PC-3 (cell line): ENCODE results near the gene PUS7.
"Not testable (repeated sequence)": the region's sequence is repeated elsewhere in the genome, so short reads cannot be mapped to it uniquely, and the experiment has no call there.

Source experiments
- EZH2 ChIP-seq: fragments of 300-600 bp; sonication (generic); IDR thresholded peaks from one replicate; pipeline ENCODE4 v1.6.1; 2017; ENCODE audit warnings: antibody characterized with exemption, mild to moderate bottlenecking, low read length; ENCODE audit not compliant: unreplicated experiment
- TF ChIP-seq, protein P1 (sequence below): fragments of 300-600 bp; sonication (generic); conservative IDR thresholded peaks from 2 replicates; pipeline ENCODE4 v1.5.1; 2017; ENCODE audit warnings: antibody characterized with exemption, low read depth, mild to moderate bottlenecking, low read length

DNA sequence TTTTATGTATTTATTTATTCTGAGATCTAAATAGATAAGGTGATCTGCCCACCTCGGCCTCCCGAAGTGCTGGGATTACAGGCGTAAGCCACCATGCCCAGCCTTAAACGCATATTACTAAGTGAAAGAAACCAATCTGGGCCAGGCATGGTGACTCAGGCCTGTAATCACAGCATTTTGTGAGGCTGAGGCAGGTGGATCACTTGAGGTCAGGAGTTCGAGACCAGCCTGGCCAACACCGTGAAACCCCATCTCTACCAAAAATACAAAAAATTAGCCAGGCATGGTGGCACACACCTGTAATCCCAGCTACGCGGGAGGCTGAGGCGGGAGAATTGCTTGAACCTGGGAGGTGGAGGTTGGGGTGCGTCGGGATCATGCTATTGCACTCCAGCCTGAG, 2.4 kb upstream of the PUS7 start:
- TF ChIP-seq EZH2 = not testable (repeated sequence)
- TF ChIP-seq, protein P1, sequence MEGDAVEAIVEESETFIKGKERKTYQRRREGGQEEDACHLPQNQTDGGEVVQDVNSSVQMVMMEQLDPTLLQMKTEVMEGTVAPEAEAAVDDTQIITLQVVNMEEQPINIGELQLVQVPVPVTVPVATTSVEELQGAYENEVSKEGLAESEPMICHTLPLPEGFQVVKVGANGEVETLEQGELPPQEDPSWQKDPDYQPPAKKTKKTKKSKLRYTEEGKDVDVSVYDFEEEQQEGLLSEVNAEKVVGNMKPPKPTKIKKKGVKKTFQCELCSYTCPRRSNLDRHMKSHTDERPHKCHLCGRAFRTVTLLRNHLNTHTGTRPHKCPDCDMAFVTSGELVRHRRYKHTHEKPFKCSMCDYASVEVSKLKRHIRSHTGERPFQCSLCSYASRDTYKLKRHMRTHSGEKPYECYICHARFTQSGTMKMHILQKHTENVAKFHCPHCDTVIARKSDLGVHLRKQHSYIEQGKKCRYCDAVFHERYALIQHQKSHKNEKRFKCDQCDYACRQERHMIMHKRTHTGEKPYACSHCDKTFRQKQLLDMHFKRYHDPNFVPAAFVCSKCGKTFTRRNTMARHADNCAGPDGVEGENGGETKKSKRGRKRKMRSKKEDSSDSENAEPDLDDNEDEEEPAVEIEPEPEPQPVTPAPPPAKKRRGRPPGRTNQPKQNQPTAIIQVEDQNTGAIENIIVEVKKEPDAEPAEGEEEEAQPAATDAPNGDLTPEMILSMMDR = not testable (repeated sequence)
